C4-2B (cell line): ENCODE measurements around the gene ZNF853.

Source experiments
- CTCF ChIP-seq: fragments of 450-650 bp; conservative IDR thresholded peaks from 2 replicates; pipeline ENCODE4 v1.5.1; 2017; ENCODE audit warnings: mild to moderate bottlenecking
- ZFX ChIP-seq: fragments of 450-650 bp; IDR thresholded peaks from 2 replicates; pipeline ENCODE4 v1.6.1; 2017

- TF ChIP-seq CTCF (no peak; the same call in 1 of the 2 replicates), ZFX (no peak)
Measured at GRCh38 chr7:6579446-6579845, 36.0 kb upstream of the ZNF853 start.
